Measurements from ENCODE around the gene FOXP4.

GRCh38 chr6:41601248-41601549, 55.0 kb downstream of the FOXP4 start:
- TF ChIP-seq CTCF (IDR thresholded peaks at IDR 0.05) (no peak), POLR2A (IDR thresholded peaks at IDR 0.05) (no peak), POLR2AphosphoS5 (IDR thresholded peaks at IDR 0.05) (no peak)

Data from breast epithelium (tissue), 3 donors.